GM21737 (cell line): ENCODE results near the gene SPAAR.
"Not testable (repeated sequence)": the region's sequence is repeated elsewhere in the genome, so short reads cannot be mapped to it uniquely, and the experiment has no call there.

Experiments used
- ATAC-seq: cut with Tn5 transposase; IDR thresholded peaks from one replicate; pipeline ENCODE4 v1.9.1; 2021; ENCODE audit warnings: mild to moderate bottlenecking, moderate library complexity; ENCODE audit not compliant: unreplicated experiment

Gene SPAAR

DNA sequence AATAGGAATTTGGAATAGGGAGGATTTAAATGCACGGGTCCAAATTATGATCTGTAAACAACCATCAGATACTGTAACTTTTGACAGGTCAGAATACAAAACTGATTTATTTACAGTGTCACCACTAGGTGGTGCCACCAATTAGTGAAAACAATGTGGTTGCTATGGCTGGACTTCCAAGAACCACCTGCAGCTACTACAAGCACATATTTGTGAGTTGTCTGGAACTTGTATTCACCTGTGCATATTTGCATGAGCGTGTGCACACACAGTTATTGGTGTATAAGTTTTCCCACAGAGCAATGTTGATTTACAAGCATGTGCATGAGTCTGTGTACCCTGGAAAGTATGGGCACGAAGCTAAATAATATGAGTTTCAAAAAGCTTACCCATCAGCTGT, 6.2 kb upstream of the SPAAR start:
- ATAC-seq: no peak

DNA sequence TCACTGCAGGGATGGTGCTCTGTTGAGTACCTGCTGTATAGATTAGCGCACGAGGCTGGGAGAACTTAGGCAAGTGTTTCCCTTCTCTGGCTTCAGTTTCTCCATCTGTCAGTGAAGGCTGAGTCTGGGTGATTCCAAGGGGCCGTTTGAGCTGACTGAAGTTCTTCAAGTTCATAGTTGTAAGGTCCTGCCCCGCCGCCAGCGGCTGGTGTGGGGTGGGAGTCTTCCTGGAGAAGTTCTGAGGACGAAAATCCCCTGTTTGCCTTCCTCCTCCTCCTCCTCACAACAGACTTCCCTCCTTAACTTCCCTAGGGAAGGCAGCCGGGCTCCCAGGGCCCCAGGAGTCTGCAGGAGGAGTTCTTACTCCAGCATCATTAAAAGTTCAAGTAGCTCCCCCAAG, 5.0 kb upstream of the SPAAR start:
- ATAC-seq: no peak

- ATAC-seq: no peak
Measured at GRCh38 chr9:35905051-35905781, 4.1 kb upstream of the SPAAR start.

DNA sequence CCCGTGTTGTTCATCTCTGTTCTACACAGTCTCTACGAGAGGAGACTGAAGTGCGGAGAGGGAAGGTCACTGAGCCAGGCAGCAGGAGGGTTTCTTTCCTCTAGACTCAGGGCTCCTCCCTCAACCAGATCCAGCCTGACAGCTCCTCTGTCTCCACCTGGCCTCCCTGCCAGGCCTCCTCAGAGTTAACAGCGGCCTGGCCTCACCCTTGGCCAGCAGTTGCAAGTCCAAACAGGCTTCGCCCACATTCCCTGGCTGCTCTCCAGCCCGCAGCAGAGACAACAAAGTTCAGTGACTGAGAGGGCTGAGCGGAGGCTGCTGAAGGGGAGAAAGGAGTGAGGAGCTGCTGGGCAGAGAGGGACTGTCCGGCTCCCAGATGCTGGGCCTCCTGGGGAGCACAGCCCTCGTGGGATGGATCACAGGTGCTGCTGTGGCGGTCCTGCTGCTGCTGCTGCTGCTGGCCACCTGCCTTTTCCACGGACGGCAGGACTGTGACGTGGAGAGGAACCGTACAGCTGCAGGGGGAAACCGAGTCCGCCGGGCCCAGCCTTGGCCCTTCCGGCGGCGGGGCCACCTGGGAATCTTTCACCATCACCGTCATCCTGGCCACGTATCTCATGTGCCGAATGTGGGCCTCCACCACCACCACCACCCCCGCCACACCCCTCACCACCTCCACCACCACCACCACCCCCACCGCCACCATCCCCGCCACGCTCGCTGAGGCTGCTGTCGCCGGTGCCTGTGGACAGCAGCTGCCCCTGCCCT, 3.2 kb upstream of the SPAAR start, which contains the start of gene HRCT1:
TSS of gene HRCT1 (plus strand) at position 291 of the 768 bp plus-strand sequence. CDS start at position 377, 86 bp downstream.
- ATAC-seq: no peak

DNA sequence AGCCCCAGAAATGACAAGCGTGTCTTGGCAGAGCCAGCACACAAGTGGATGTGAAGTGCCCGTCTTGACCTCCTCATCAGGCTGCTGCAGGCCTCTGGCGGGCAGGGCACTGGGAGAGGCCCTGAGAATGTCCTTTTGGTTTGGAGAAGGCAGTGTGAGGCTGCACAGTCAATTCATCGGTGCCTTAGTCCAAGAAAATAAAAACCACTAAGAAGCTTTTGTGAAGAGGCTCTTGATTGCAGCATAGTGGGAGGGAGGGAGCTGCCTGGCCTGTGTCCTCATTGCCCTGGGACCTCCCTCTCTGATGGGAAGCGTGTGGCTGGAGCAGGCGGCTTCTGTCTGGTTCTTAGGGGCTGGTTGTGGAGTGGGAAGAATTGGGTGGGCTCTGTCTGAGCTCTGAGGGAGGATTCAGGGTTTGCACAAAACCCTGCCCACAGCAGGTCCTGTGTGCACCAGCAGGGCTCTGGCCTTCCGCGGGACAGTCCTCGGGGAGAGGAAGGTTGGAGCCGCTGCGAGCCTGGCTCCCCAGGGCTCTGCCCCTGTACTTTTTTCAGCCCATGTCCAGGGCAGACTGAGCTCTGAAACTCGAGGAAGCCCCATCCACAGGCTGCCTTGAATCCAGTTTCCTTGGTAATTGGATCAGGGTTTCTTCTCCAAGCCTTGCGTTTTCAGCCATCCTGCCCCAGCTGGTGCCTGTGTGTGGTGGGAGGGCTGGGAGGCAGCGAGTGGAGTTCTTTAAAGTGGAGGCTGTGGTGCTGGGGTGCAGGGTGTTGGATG, 2.2 kb upstream of the SPAAR start:
- ATAC-seq: no peak

DNA sequence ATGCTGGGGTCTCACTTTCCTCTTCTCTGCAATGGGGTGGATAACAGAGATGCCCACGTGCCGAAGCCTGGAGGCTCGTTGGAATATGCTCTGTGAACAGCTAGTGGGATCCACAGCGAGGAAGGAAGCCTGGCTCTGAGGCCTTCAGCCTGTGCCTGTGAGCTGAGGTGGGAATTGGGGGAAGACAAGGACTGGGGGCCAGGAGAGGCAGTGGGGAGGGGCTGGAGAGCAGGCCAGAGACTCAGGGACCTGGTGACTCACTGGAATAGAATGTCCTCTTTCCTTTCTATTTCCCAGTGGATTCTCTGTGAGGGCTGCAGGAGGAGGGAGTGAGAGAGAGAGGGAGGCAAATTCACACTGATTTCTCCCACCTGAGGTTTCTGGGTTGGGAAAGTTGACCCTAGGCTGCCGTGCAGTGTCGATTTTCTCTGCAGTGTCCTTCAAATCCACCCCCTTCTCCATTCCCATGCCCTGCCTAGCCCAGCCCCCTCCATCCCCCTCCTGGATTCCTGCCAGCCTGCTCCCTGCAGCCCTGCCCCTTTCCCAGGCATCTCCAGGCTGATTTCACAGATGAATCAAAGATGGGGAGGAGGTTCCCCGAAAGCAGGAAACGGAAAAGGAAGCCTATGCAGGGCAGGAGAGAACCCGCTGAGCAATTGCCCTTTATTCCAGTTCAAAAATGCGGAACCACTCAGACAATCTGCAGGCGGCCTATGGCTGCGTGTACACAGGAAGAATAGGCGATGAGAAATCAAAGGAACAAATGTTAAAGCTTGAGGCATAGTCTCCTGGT, 1.4 kb upstream of the SPAAR start:
- ATAC-seq: no peak

DNA sequence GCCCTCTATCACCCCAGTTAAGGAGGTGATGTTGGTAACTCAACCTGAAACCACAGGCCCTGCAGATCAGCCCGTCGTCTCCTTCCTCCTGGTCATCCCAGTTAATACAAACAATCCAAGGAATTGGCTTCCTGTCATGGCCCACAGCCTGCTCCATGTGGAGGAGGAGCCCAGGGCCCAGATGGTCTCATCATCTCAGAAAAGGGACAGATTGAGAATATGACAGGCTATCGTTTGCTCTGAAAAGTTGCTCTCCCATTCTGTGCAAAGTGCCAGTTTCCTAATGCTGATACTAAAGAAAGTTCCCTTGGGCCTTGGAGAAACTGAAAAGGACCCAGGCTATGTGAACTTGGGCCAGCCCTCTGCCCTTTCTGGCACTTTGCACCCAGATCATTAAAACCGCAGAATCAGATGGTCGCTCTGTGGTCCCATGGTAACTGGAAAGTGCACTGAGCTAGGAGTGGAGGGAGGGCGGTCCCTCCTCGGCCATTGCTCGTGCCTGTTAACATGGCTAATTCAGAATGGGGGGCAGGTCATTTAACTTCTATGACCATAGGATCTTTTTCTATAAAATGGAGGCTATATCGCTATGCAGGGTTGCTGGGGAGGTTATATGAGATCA, 675 bp upstream of the SPAAR start:
- ATAC-seq: no peak

DNA sequence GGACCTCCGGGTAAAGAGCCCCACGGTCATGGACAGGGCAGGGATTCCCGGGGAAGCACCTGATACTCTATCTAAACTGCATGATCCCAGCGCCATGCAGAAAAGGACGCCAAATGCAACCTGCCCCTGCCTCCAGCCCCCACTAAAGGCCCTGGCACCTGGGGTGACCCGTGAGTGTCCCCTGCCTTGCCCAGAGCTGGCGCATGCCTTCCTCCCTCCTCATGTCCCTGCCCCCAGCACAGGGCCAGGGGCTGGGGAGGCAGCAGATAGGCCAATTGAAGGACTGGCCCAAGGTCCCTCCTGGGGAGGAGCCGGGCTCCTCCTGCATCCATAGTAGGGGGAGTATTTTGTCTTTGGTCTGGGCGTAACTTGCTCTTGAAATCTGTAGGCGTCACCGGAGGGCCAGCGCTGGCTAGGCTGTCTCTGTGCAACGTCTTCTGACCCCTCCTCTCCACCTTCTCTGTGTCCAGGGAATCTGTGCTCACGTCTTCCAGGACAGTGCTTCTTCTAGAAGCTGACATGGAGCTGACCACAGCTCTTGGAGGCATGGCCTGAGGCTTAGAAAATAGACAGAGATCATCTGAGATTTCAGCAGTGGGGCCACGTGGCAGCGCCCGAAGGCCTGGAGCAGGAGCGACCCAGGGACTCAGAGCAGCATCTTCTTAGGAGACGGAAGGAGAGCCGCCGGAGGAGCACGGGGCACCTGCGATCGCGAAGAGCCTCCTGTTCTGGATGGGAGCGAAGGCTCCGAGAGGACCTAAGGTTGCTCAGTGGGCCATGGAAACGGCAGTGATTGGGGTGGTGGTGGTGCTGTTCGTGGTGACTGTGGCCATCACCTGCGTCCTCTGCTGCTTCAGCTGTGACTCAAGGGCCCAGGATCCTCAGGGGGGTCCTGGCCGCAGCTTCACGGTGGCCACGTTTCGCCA, 660 bp downstream of the SPAAR start:
- no peak for ATAC-seq

- ATAC-seq: no peak
Measured at GRCh38 chr9:35910613-35911359, 1.5 kb downstream of the SPAAR start.

GRCh38 chr9:35911690-35912089, 2.4 kb downstream of the SPAAR start:
- ATAC-seq: no peak

GRCh38 chr9:35912791-35913400, 3.6 kb downstream of the SPAAR start:
- ATAC-seq: no peak

DNA sequence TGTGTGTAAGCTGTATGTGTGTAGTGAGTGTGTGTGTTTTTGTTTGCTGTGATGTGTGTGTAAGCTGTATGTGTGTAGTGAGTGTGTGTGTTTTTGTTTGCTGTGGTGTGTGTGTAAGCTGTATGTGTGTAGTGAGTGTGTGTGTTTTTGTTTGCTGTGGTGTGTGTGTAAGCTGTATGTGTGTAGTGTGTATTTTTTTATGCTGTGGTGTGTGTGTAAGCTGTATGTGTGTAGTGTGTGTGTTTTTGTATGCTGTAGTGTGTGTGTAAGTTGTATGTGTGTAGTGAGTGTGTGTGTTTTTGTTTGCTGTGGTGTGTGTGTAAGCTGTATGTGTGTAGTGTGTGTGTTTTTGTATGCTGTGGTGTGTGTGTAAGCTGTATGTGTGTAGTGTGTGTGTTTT, 4.1 kb downstream of the SPAAR start:
- not testable (repeated sequence) for ATAC-seq

DNA sequence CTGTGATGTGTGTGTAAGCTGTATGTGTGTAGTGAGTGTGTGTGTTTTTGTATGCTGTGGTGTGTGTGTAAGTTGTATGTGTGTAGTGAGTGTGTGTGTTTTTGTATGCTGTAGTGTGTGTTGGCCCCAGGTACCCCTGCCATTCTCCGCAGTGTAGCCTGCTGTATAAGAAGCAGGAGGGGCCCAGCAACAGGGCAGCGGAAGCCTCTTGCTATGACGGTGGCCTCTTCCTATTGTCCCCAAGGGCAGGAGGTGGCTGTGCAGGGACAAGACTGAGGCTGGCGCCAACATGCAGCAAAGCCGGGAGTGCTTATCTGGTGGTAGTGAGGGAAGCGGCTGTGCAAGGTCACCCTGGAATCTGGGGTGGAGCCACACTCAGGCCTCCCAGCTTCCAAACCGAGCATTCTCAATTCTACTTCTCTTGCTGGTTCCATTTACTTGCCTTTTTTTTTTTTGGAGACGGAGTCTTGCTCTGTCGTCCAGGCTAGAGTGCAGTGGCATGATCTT, 5.1 kb downstream of the SPAAR start:
- ATAC-seq: no peak

DNA sequence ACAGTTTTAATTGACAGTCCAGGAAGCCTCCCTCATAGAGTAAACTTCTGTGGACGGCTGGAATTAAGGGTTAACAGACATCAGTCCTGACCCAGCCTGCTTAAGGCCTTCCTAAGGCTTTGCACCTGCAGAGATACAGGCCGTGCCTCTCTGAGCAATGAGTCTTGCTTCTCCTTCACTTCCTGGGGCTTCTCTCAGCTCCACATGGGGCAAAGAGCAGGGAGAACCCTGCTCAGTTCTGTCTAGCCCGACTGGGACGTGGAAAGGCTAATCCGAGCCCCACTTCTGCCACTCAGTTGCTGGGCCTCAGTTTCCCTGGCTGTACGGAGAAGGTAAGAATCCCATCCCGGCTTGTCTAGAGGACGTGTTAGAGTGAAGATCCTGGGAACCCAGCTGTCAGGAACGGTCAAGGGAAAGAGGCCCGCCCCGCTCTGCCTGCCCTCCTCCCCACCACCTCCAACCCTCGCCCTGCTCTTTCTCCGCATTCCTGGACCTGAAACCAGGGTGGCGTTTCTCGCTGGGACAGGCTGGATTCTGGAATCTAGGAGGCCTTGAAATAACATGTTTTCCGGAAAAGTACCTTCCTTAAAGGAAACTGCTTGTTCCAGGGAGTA, 6.5 kb downstream of the SPAAR start:
- ATAC-seq: no peak

DNA sequence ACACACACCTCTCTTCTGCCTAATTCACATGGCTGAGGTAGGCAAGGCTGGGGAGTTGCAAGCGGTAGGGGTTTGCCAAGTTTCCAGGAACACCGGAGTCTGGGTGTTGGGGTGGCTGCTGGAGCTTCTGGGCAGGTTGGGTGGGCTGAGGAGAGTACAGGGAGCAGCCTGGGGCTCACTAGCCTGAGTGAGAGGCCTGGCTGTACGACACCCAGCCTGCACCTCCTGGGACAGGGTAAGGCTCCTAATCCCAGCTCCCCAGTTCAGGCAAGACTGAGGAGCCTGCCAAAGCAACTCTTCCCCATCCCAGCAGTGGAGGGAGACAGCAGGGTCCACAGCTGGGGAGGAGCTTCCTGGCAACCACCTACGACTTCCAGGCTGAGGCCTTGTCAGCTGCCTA, 8.0 kb downstream of the SPAAR start:
- no peak for ATAC-seq

DNA sequence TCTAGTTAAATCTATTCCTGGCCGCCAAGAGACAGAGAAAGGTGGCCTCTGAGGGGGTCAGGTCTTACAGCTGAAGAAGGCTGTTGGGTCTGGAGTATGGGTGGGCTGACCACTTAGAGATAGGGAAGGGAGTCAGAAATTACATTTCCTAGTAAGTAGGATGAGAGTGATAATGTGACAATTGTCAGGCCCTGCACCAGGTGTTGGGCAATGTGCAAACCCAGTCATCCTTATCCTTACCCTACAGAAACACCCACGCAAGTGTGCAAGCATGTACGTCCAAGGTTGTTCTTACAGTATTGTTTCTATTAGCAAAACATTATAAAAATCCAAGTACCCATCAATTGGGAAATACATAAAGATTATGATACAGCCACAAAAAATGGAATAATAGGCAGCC, 9.5 kb downstream of the SPAAR start:
- ATAC-seq: no peak

DNA sequence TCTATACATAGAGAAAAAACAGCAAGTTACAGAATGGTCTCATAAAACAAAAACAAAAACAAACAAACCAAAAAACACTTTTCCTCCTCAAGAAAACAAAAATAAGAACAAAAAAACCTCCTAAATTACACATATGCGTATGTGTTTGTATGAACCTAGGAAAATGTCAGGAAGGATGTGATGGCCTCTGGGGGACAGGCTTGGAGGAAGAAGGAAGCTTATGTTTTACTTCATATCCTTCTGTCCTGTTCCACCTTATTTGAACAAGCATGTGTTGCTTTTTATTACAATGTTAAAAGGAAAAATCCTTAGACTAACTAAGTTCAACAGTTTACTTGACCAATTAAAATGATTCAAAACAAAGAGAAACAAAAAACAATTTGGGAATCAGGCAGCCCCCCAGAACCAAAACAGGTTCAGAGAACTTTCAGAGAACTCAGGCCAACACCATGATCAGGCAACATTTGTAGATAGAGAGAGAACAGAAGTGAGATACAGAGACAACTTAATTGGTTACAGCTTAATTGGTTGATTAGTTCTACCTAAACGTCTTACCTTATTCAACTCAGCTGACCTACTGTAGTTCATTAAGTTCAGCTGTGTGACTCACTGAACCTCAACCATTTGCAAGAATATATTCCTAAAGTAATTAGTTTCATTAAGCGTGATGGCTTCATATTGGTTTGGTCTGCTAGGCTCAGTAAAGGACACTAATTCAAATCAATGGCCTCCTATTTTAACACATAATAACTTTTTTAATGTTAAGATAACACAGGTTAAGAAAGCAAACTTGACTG, 10.1 kb downstream of the SPAAR start:
- ATAC-seq: no peak
